HG03097 (cell line): ENCODE measurements around the gene TNXB.

Source experiments
- ATAC-seq: cut with Tn5 transposase; IDR thresholded peaks from one replicate; pipeline ENCODE4 v1.9.1; 2021; ENCODE audit not compliant: unreplicated experiment, low FRiP score

The TNXB gene

DNA sequence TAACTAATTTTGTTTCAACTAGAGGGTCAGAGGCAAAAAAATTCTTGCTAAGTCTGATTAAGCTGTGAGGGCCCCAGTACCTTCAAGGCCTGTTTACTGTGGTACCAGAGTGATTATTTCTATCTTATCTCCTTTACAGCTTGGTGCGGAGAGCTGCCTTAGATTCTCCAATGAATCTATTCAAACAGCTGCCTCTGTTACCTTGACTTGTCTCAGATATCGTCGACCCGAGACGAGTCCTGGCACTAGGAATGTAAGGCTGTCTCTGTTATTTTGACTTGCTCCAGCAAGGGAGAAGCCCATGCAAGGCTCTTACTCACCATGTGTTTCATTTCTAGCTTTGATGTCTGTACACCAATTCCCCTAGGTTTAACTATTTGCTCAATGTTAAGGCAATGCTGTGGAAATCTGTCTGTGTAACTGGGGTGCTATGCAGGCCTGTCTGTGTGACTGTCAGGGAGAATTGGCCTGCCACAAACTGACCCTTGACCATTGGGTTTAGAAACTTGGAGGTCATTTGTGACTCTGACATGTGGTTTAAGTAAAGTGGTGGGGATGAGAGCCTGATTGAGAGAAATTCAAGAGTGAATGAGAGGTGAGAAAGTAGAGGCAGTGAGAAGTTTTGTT, 31.4 kb upstream of the TNXB start:
- ATAC-seq, result no peak

DNA sequence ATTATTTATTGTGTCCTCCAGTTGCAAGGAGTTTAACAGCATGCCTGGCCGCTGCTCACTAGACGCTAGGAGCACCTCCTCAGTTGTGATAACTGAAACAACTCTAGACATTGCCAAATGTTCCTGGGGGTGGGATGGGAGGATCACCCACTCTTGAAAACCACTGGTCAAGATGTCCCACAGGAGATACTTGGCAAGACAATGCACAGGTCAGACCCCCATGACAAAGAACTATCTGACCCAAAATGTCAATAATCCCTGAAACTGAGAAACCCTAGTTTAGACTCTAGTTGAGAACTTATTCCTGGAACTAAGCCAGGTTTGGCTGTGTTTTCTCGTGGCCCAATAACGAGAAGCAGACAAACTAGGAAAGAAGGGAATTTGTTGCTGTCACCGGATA, 30.5 kb upstream of the TNXB start:
- no peak for ATAC-seq

DNA sequence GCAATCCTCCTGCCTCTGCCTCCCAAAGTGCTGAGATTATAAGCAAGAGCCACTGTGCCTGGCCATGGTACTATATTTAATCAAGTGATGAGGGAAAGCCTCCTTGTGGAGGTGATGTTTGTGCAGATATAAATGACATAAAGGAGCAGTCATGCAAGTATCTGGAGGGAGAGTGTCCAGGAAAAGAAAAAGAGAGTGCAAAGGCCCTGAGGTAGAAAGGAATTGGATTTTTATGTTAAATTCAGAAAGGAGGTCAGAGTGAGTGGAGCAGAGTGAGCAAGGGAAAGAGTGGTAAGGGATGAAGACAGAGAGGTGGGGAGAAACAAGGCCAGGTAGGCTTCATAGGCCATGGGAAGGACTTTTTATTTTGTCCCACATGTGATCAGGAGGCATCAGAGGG, 28.3 kb upstream of the TNXB start:
- ATAC-seq, result no peak

DNA sequence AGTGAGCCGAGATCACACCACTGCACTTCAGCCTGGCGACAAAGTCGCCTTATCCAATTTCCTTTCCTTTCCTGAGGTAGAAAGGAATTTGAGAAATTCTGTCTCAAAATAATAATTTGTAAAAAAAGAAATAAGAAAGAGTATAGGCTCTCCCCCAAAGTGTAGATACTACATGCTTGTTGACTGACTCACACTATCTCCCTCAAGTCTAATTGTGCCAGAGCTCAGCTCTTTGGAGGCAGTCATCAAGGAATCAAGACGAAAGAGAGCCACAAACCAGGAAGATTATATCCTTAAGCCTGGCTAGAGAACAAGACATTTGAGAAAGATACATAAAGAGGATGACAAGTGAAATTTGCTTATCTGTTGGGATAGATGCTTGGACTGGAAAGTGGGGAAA, 24.6 kb upstream of the TNXB start:
- no peak for ATAC-seq

DNA sequence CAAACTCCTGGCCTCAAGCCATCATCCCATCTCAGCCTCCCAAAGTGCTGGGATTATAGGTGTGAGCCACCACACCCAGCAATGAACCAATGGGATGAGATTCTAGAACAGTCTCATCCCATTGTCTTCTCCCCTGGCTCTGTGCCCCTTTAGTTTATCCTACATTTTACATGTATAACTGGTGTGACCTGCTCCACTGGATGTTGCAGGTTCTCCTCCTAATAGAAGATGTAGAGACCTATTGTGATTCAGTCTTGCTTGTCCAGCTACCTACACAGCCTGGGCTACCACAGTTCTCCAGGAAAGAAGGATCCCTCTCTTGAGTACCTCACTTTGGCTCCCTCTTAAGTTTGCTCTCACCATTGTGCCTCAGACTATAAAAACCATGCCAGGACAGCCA, 23.0 kb upstream of the TNXB start:
- ATAC-seq, result no peak

DNA sequence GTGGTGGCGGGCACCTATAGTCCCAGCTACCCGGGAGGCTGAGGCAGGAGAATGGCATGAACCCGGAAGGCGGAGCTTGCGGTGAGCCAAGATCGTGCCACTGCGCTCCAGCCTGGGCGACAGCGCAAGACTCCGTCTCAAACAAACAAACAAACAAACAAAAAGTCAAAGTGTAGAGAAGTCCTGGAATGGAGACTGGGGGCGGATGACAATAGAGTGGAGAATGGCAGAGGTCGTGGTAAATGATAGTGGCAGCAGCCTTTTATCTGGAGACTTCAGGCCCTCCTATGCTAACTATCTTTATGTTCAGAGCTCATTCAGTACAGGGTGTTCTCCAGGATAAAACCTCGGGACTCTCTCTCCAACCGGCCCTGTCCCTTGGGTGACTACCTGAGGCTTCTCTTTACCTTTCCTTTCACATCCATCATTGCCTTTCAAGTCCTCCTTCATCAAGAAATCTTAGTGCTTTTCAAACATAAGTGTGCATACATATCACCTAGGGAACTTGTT, 22.4 kb upstream of the TNXB start:
- ATAC-seq, result no peak

DNA sequence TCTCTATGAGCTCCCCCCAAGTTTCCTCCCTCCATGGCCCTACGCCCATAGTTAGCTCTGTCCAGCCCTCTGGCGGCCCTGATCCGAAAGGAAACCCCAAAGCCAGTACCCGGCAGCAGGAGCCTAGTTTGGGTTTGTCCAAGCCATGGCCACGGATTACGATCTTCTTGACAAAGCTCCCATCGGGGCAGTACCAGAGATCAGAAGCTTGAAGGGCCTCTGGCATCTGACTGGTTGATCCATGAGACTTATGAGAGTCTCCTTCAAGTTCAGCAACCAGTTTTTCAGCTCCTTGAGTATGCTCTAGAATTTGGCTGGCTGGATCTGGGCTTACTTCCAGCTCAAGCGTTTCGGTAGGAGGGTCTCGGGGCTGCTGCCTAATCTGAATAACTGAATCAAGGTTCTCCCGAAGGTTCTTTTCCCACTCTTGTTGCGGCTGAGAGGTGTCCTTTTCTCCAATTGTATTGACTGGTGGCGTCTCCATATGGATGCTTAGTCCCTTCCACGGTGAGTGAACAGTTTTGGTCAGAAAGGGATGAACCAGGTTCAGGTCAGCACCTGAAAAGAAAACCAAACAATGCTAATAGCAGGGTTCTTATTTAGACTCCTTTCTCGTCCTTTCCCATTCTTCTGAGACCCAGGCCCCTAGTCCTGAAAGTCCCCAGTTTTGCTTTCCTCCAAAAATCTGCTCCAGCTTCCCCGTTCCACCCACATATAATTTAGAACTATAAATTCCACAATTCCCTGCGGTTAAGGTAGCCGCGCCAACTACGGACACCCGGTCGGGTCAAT, 20.4 kb upstream of the TNXB start:
- ATAC-seq, result peak; percentile 2

DNA sequence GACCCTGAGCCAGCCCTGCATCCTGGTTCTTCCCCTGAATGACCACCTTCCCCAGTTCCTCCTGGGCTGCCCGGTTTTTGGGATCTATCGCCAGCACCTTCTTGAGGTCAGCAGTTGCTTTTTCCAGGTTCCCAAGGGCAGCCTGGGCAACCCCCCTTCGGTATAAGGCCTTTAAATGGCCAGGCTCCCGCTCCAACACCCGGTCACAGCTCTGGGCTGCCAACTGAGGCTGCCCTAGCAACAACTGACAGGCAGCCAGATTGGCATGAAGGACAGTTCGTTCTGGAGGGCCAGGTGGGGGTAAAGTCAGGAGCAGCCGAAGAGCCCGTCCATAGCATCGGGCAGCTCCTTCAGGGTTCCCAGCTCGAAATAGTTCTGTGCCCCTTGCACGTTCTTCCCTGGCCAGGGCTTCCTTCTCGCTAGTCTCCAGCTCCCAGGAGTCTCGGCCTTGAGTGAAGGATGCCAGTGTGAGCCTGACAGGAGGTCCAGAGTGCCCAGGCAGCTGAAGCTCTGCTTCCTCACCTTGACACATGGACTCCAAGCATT, 19.7 kb upstream of the TNXB start:
- no peak for ATAC-seq

DNA sequence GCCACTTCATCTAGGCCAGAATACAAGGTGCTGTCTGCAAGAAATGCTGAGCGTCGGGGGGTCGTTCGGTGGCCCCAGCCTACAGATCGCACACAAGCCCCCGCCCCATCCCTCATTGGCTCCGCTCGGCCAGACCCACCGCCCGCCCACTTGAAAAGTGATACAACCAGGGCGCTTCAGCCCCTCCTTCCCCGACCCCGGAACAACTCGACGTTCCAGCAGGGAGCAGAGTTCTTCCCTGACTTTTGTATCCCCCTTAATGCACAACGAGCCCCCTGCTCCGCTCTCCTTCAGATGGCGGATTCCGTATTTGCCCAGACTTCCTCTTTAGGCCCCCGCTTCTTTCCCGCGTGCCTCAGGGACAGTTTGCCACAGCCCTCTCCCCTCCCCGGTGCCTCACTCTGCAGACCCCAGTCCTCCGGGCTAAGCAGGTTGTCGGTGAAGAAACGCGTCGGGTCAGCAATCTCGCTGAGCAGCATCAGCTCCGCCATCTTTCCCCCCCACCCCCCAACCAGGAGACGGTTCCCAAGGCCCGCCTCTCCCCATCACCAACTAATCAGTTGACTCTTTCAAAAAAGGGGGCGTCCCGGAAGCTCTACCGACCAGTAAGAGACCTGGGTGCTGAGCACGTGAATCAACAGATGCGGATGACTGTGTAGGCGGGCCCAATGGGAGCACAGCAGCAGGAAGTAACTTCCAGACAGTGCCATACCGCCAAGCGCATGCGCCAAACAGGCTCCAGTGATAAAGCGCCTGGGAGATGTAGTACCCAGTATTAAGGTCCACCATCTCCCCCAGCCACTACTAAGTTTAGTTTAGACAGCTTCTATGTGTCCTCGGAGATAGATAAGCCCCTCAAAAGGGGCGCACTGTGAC, 18.8 kb upstream of the TNXB start, which contains the start of gene ATF6B:
TSS of gene ATF6B (minus strand) at position 530 of the 876 bp plus-strand sequence. CDS start at position 491, 39 bp downstream.
- ATAC-seq, result peak; percentile 80

DNA sequence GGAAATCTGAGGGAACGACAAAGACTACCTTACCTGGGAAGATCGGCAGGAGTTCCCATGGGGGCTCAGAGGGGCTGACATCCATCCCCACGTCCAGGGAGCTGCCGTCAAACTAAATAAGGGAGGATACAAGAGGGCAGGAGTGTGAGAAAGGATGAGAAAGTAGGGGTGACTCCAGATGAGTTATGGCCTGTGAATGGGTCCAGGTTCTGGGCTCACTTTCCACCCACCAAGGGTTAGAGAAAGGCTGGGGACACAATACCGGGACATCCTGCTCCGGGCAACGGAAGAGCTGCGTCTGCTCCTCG, 18.2 kb upstream of the TNXB start:
- no peak for ATAC-seq

DNA sequence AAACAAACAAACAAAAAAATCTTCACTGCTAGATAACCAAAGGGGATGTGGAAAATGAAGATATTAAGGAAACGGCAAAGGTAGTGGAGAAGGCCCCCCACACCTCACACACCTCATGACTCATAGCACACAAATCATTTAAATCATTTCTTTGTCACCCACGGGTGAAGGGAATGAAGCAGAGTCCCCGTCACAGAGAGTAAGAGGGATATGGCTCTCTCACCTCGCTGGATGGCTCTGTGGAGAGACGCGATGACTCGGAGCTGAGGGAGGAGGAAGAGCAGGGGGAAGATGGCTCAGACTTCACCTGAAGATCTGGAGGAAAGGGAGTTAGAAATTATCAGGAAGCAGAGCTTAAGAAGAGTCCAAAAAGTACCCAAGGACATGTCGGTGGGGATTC, 17.7 kb upstream of the TNXB start:
- ATAC-seq, result no peak

DNA sequence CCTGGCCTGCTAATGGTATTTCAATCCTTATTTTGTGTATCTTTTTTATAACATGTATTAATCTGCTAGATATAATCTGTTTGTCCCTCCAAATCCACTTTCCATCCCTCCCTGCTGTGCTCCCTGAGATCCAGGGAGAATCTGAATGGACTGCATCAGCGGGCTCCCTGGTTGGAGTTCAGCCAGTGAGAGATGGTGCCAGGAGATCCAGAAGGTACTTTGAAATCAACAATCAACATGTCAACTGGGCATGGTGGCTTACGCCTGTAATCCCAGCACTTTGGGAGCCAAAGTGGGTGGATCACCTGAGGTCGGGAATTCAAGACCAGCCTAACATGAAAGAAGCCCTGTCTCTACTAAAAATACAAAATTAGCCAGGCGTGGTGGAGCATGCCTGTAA, 14.5 kb upstream of the TNXB start:
- ATAC-seq, result no peak

DNA sequence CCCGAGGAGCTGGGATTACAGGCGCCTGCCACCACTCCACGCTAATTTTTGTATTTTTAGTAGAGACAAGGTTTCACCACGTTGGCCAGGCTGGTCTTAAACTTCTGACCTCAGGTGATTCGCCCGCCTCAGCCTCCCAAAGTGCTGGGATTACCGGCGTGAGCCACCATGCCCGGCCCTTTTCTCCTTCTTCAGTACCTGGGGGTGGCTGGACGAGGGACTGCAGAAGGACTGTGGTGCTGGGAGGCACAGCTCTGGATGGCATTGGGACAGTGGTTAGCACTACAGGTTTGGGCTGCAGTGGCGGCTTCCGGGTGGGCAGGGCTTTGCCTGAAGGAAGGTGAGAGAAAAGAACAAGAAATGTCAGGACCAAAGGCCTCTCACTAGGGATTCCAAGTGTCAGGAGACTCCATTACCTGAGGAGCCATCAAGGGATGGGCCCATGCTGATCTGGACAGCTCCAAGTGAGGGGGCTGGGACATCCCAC, 11.5 kb upstream of the TNXB start:
- no peak for ATAC-seq

DNA sequence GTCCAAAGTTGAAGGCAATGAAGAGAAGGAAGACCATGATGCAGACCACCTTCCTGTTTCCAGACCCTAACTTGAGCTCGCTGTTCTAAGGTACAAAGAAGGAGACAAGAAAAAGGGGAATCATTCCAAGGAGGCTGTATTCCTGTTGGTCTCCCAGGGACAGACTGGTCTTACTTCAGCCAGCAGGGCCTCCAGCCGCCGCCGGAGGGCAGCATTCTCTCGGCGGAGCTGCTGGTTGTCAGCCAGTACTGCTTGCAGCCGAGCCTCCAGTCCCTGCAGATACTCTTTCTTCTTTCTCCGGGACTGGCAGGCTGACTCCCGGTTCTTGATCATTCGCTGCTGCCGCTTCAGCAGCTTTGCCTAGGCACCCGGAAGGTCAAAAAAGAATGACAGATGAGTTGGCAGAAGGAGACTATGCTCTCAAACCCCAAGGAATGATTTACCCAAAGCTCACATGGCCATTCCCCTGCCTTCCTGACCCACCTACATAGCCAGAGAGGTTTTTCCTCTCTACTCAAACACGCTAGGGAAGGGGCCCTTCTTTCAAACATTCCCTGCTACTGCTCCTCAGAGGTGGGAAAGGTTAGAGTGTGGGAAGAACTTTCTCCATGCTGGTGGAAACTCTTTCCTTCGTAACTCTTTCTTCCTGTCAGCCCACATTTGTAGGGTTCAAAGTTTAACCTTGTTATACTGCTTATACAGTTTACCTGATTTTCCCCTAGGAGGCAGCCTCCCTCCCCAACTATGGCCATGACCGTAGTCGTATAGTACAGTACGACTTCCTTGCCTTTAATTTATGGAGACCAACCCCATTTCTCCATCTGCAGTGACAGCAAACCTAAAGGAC, 9.9 kb upstream of the TNXB start:
- ATAC-seq, result no peak

DNA sequence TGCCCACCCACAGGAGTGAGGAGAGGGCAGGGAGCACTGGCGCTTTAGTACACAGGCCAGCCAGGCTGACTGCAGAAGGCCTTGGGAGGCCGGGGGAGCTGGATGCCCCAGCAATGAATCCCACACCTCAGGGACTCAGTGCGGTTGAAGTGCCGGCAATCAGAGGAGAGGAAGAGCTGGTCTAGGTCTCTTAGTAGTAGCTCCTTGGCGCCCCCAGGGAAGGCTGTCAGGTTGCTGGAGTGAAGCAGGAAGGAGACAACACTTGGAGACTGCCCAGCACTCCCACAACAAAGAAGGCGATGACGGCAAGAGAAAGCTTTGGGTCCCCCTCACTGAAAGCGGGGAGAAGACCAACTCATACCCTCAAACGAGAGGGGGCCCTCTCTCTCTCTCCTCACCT, 8.3 kb upstream of the TNXB start:
- ATAC-seq, result no peak

DNA sequence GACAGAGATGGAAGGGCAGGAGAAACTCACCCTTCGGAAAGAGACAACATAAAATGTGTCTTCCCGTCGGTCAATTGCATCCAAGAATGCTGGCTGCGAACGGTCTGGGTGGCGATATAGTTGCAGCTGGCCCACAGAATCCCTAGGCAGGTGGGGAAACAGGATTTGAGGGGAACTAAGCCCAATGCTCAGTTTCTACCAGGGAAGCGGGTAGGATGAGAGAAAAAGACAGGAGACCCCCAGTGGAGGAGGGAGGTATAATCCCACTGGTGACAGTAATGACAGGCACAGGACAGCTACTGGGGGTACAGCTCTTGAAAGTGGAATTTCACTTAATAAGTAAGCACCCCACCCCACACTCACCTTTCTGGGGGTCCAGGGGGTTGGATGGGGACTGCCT, 7.5 kb upstream of the TNXB start:
- ATAC-seq, result no peak

DNA sequence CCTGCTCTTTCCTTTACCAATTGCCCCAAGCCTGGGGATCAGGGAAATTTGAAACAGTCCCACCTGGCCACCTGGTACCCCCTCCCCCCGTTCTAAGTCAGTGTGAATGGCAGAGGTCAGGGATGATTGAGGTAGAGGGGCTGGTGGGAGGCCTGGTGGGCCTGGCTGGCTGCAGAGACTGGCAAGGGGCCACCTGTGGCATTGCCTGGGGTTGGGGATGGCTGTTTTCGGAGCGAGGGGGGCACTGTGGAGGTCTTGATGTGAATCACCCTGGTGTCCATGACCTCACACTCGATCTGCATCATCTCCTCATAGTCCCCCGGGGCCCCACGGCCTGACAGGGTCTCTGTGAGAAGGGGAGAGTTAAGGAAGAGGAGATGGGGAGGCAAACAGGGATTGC, 6.5 kb upstream of the TNXB start:
- ATAC-seq, result no peak

DNA sequence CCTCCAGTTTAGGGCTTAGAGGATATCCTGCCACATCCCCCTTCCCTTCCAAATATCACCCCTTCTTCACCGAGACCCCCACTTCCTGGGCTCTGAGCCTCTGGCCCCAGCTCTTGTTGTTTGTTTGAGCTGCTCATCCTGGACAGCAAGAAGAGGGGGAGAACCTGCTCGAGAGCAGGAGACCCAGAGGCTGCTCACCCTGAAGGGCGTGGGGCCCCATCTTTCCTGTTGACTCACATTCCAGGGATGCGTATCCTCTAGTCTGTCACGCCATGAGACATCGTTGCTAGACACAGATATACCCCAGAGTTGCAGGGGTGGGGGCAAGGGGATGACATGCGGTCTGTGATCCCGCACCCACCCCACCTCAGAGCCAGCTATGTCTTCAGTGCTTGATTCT, 5.7 kb upstream of the TNXB start:
- ATAC-seq, result no peak

DNA sequence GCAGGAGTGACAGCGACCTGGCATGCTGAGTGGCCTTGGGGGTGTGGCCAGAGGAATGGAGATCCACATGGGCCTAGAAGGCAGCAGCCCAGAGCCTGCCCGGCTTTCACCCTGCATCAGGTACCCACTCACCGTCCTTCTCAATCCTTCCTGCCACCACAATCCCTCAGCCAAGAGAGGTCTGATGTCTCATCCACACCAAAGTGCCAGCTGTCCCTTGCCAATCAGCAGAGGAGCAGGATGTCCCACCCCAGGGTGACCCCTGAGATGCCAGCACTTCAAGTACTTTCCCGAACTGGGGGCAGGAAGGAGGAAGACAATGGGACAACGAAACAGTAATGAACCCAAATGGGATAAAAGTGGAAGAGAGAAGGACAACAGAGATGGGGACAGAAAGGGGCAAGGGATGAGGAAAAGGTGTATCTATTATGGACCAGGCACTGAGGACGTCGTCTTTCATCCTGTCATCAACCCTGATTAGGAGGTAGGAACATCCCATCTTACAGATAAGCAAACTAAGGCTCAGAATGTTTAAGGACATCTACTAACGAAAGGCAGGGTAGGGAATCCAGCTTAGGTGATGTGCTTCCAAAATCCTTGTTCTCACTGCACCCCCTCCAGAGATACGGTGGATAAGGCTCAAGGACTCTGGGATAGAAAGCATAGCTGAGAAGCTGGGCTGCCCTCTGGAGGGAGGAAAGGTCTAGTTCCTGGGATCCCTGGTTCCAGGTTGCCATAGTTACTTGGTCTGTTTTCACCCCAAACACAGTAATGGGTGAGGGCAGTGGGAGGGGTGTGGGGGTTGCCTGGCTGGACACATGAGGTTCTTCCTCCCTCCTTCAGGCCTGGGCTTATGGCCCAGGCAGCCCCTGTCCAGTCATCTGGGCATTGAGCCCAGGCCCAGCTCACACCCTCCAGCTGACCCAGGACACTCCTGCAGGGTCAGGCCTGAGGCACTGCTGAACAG, 4.5 kb upstream of the TNXB start:
- no peak for ATAC-seq
